DMS 273 (cell line): Measurements from ENCODE around the gene EYS.
"Not testable (repeated sequence)": the region's sequence is repeated elsewhere in the genome, so short reads cannot be mapped to it uniquely, and the experiment has no call there.

Experiments
- DNase-seq: peaks from one replicate; lab custom pipeline; 2025; ENCODE audit not compliant: unreplicated experiment; lab: John Stamatoyannopoulos, UW

The EYS gene

GRCh38 chr6:63785006-63785405, 1922.0 kb downstream of the EYS start:
- DNase-seq = no peak

- no peak for DNase-seq
These were observed 1923.9 kb downstream of the EYS start for GRCh38 chr6:63783096-63783495.

GRCh38 chr6:63774961-63775360, 1932.1 kb downstream of the EYS start:
- DNase-seq = no peak

- no peak for DNase-seq
These were observed 1933.8 kb downstream of the EYS start for GRCh38 chr6:63773200-63773599.

- DNase-seq = no peak
These were observed 1941.2 kb downstream of the EYS start for GRCh38 chr6:63765828-63766227.

- peak; percentile 75 for DNase-seq
These were observed 1942.6 kb downstream of the EYS start for GRCh38 chr6:63764318-63764916.

GRCh38 chr6:63760199-63760598, 1946.8 kb downstream of the EYS start:
- no peak for DNase-seq

GRCh38 chr6:63759605-63760105, 1947.4 kb downstream of the EYS start:
- DNase-seq = no peak

- no peak for DNase-seq
These were observed 1949.2 kb downstream of the EYS start for GRCh38 chr6:63757826-63758225.

- DNase-seq = not testable (repeated sequence)
These were observed 1949.8 kb downstream of the EYS start for GRCh38 chr6:63757275-63757674.

- DNase-seq = no peak
These were observed 1956.6 kb downstream of the EYS start for GRCh38 chr6:63750400-63750799.

GRCh38 chr6:63745784-63746183, 1961.2 kb downstream of the EYS start:
- no peak for DNase-seq

GRCh38 chr6:63744810-63745209, 1962.2 kb downstream of the EYS start:
- DNase-seq = no peak

- no peak for DNase-seq
These were observed 1963.3 kb downstream of the EYS start for GRCh38 chr6:63743691-63744090.

GRCh38 chr6:63742060-63742459, 1965.0 kb downstream of the EYS start:
- DNase-seq = no peak

GRCh38 chr6:63740709-63741108, 1966.3 kb downstream of the EYS start:
- DNase-seq = no peak

GRCh38 chr6:63739094-63739687, 1967.8 kb downstream of the EYS start:
- DNase-seq = no peak

- DNase-seq = not testable (repeated sequence)
These were observed 1968.8 kb downstream of the EYS start for GRCh38 chr6:63738190-63738589.

GRCh38 chr6:63734923-63735322, 1972.1 kb downstream of the EYS start:
- DNase-seq = no peak

- DNase-seq = no peak
These were observed 1974.7 kb downstream of the EYS start for GRCh38 chr6:63732336-63732735.

- no peak for DNase-seq
These were observed 1975.1 kb downstream of the EYS start for GRCh38 chr6:63731930-63732329.

GRCh38 chr6:63730311-63730710, 1976.7 kb downstream of the EYS start:
- no peak for DNase-seq

- no peak for DNase-seq
These were observed 1982.3 kb downstream of the EYS start for GRCh38 chr6:63724721-63725120.
